Measurements from ENCODE around the gene DQX1. TPM values are rescaled to one million over a fixed set of nuclear protein-coding genes. Genes with fewer than 3 reads are reported as not detected.

DQX1 gene
- total and polyA plus RNA-seq, 2 experiments from 2014 or later, result 0.32 to 0.52 TPM

- Mint-ChIP-seq H3K36me3 (ENCODE audit: low read depth) (no peaks in the 10 kb centered on the region; the same call in 2 of the 3 replicates), H3K27me3 (ENCODE audit: insufficient read depth, low read depth, poor library complexity) (peaks cover 69% of the 10 kb centered on the region), H3K9me3 (no peaks in the 10 kb centered on the region), H3K4me1 (peaks cover 25% of the 10 kb centered on the region), H3K4me3 (peak overlapping the region; percentile 93), H3K27ac (no peak overlapping the region)
- no peaks in the 10 kb centered on the region for H4K20me1 ChIP-seq (replicated peaks; ENCODE audit: insufficient read depth)
- no peaks in the 10 kb centered on the region for H3K79me2 ChIP-seq (replicated peaks; ENCODE audit: insufficient read depth)
- H3K27me3 ChIP-seq (ENCODE audit: insufficient read depth), result peaks cover 74% of the 10 kb centered on the region
- H3K4me2 ChIP-seq, result no peak overlapping the region
- H3K4me1 ChIP-seq (ENCODE audit: insufficient read depth), result peaks cover 25% of the 10 kb centered on the region
- H3F3A ChIP-seq (replicated peaks; ENCODE audit: low read depth), result no peaks in the 10 kb centered on the region; the same call in 1 of the 2 replicates
- no peaks in the 10 kb centered on the region for H3K36me3 ChIP-seq (ENCODE audit: insufficient read depth)
- ATAC-seq (no peak), DNase-seq (ENCODE audit: low spot score) (no peak)
- H3K4me3 ChIP-seq, result no peak overlapping the region; the same call in 1 of the 2 replicates
- no peak overlapping the region for H2AFZ ChIP-seq
- TF ChIP-seq ETS1 (IDR thresholded peaks at IDR 0.05), result no peak
- TF ChIP-seq NANOG (IDR thresholded peaks at IDR 0.05; ENCODE audit: borderline replicate concordance), result no peak
- no peak for TF ChIP-seq REST (IDR thresholded peaks at IDR 0.05; ENCODE audit: unreplicated experiment)
- H3K27ac ChIP-seq (ENCODE audit: low read depth), result no peak overlapping the region
- H3K9me2 ChIP-seq (ENCODE audit: insufficient read depth), result no peaks in the 10 kb centered on the region
These were observed 30.1 kb upstream of the DQX1 start for GRCh38 chr2:74556159-74556558.

- Histone ChIP-seq H3K27me3 (ENCODE audit: insufficient read depth) (peaks cover 78% of the 10 kb centered on the region), H3K79me2 (replicated peaks; ENCODE audit: insufficient read depth) (no peaks in the 10 kb centered on the region), H2AFZ (peak overlapping the region; percentile 99; the same call in 1 of the 2 replicates), H3K9me2 (ENCODE audit: insufficient read depth) (no peaks in the 10 kb centered on the region), H4K20me1 (replicated peaks; ENCODE audit: insufficient read depth) (no peaks in the 10 kb centered on the region), H3K4me3 (peak overlapping the region; percentile 93), H3K27ac (ENCODE audit: low read depth) (no peak overlapping the region), H3F3A (replicated peaks; ENCODE audit: low read depth) (no peaks in the 10 kb centered on the region; the same call in 1 of the 2 replicates), H3K36me3 (ENCODE audit: insufficient read depth) (no peaks in the 10 kb centered on the region), H3K4me2 (peak overlapping the region; percentile 96), H3K4me1 (ENCODE audit: insufficient read depth) (peaks cover 25% of the 10 kb centered on the region)
- H3K9me3 Mint-ChIP-seq, result no peaks in the 10 kb centered on the region
- TF ChIP-seq JUNB (IDR thresholded peaks at IDR 0.05; ENCODE audit: unreplicated experiment) (no peak), EZH2 (IDR thresholded peaks at IDR 0.05; ENCODE audit: low read depth, unreplicated experiment) (peak; percentile 29)
- H3K4me1 Mint-ChIP-seq, result peaks cover 24% of the 10 kb centered on the region
- H3K36me3 Mint-ChIP-seq (ENCODE audit: low read depth), result no peaks in the 10 kb centered on the region; the same call in 2 of the 3 replicates
- peak; percentile 36 for DNase-seq (ENCODE audit: low spot score)
- H3K4me3 Mint-ChIP-seq, result peak overlapping the region; percentile 93
- ATAC-seq, result no peak
- no peak overlapping the region for H3K27ac Mint-ChIP-seq
- peaks cover 70% of the 10 kb centered on the region for H3K27me3 Mint-ChIP-seq (ENCODE audit: insufficient read depth, low read depth, poor library complexity)
These were observed 29.6 kb upstream of the DQX1 start for GRCh38 chr2:74555610-74556103.

All from GM23338 (cell line).